Activated B cell treated with CpG ODN at 0.5 μM for 24 hours (primary cell): Measurements from ENCODE around the gene STX16. TPM values are rescaled to one million over a fixed set of nuclear protein-coding genes. Genes with fewer than 3 reads are reported as not detected.

Experiments used
- ATAC-seq: fragments of 200-7000 bp; cut with Tn5 transposase; one replicate; pipeline ENCODE4 v1.10.0; 2021; ENCODE audit warnings: low read depth, mild to moderate bottlenecking, moderate library complexity
- CTCF ChIA-PET: fragments of 350-600 bp; sonication (Branson Sonifier 250); formaldehyde crosslinking; loops from one replicate; lab custom pipeline; 2021; ENCODE audit warnings: antibody characterized with exemption; lab: Charles Lee
- POLR2A ChIA-PET: fragments of 350-600 bp; sonication (Branson Sonifier 250); formaldehyde crosslinking; loops from one replicate; lab custom pipeline; 2021; ENCODE audit warnings: antibody characterized with exemption; lab: Charles Lee
- DNase-seq: peaks from one replicate; pipeline ENCODE4 v3.0.0; 2022
- H3K27ac Mint-ChIP-seq: one replicate; pipeline ENCODE4 v1.8.0; 2020; ENCODE audit warnings: mixed read lengths
- H3K27me3 Mint-ChIP-seq: one replicate; pipeline ENCODE4 v1.8.0; 2021; ENCODE audit warnings: mixed read lengths
- H3K36me3 Mint-ChIP-seq: one replicate; pipeline ENCODE4 v1.8.0; 2021; ENCODE audit warnings: low read depth, mixed read lengths
- H3K4me1 Mint-ChIP-seq: one replicate; pipeline ENCODE4 v1.8.0; 2021; ENCODE audit warnings: mixed read lengths
- H3K4me3 Mint-ChIP-seq: one replicate; pipeline ENCODE4 v1.8.0; 2020; ENCODE audit warnings: mild to moderate bottlenecking, mixed read lengths
- H3K9me3 Mint-ChIP-seq: one replicate; pipeline ENCODE4 v1.8.0; 2020; ENCODE audit warnings: mixed read lengths
- intact Hi-C: fragments of 100-400 bp; cut with micrococcal nuclease; formaldehyde crosslinking; loops from one replicate; pipeline ENCODE4 v1.15.1; 2024
- total RNA-seq: library from RNA; stranded (reverse); gene quantifications from 2 replicates; pipeline ENCODE4 v1.2.3, GENCODE V29; 2022
- TF ChIP-seq, protein P1 (sequence below): fragments of 200-600 bp; IDR thresholded peaks from one replicate; pipeline ENCODE4 v1.8.0; 2022; ENCODE audit warnings: antibody characterized with exemption, mild to moderate bottlenecking

The STX16 gene
- total RNA-seq, 1 donor from 2014 or later: 77.4 TPM

DNA sequence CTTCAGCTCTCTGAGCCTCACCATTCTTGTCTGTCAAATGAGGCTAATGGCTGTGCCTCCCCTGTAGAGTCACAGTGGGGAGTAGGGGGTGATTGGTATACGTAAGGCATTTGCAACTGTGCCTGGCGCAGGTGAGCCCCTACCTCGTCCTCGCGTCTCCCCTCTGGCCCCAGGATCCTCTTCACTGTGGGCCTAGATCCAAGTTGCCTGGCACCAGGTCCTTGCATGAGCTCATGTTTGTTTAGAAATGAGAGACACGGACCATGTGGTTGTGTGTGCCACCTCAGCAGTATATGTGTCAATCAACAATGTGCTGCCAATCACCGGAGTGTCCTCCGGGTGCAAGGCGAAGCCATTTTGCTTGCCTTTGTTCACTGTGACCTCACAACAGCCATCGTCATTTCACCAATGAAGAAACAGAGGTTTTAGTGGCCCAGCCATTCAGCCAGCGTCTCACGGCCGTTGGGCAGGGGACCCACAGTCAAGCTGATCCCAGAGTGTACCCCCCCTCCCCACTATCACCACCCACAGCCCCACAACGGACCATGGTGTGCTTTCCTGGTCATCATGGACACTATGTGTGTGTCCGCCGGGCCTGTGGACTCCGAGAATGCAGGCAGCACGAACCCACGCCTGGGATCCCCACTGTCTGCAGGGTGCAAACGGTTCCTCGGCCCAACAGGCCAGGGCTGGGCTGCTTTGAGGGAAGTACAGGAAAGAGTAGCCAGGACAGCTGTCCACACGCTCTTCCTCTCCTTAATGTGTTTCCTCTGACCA lies 35.9 kb upstream of the STX16 start:
- intact Hi-C loops: no loop called here
- H3K9me3 Mint-ChIP-seq: peaks cover 3% of the 10 kb centered on the region
- no peak overlapping the region for H3K27ac Mint-ChIP-seq
- POLR2A ChIA-PET: no interaction called here
- H3K4me1 Mint-ChIP-seq: no peaks in the 10 kb centered on the region
- ATAC-seq (no peak), DNase-seq (no peak)
- H3K36me3 Mint-ChIP-seq: no peaks in the 10 kb centered on the region
- CTCF ChIA-PET: no interaction called here
- H3K27me3 Mint-ChIP-seq: peaks cover 19% of the 10 kb centered on the region
- H3K4me3 Mint-ChIP-seq: no peak overlapping the region
- TF ChIP-seq, protein P1, sequence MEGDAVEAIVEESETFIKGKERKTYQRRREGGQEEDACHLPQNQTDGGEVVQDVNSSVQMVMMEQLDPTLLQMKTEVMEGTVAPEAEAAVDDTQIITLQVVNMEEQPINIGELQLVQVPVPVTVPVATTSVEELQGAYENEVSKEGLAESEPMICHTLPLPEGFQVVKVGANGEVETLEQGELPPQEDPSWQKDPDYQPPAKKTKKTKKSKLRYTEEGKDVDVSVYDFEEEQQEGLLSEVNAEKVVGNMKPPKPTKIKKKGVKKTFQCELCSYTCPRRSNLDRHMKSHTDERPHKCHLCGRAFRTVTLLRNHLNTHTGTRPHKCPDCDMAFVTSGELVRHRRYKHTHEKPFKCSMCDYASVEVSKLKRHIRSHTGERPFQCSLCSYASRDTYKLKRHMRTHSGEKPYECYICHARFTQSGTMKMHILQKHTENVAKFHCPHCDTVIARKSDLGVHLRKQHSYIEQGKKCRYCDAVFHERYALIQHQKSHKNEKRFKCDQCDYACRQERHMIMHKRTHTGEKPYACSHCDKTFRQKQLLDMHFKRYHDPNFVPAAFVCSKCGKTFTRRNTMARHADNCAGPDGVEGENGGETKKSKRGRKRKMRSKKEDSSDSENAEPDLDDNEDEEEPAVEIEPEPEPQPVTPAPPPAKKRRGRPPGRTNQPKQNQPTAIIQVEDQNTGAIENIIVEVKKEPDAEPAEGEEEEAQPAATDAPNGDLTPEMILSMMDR: no peak

DNA sequence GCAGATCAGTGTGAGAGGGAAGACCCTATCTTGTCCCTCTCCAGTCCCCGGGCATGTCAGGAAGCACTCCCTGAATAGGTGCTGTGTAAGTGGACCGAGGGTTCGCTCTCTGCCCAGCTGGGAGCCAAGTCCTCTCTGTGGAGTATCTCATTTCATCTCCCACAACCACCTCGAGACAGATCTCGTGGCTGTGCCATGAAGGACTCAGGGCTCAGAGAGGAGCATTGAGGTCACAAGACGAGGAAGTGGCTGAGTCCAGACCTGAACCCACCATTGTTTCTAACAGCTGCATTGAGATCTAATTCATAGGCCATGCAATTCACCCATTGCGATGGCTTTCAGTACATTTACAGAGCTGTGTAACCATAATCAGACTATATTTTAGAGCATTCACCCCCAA lies 34.7 kb upstream of the STX16 start:
- no peak for ATAC-seq
- peaks cover 22% of the 10 kb centered on the region for H3K27me3 Mint-ChIP-seq
- CTCF ChIA-PET: no interaction called here

DNA sequence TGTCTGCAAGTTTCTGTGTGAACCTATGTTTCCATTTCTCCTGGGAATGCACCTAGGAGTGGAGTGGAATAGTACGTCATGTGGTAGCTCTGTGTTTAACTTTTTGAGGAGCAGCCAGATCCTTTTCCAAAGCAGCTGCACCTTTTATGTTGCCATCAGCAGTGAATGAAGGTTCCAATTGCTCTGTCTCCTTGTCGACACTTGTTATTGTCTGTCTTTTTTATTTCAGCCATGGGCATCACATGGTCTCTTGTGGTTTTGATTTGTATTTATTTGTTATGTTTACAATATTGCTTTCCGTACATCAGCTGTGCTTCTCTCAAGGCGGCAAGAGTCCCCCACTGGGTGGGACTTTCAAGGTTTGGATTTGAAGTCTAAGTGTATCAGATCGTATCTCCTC lies 33.9 kb upstream of the STX16 start:
- DNase-seq (no peak), ATAC-seq (no peak)
- TF ChIP-seq, protein P1: no peak
- POLR2A ChIA-PET: no interaction called here
- Mint-ChIP-seq H3K4me1 (no peaks in the 10 kb centered on the region), H3K27ac (no peak overlapping the region), H3K9me3 (peaks cover 3% of the 10 kb centered on the region), H3K36me3 (no peaks in the 10 kb centered on the region), H3K27me3 (peaks cover 27% of the 10 kb centered on the region), H3K4me3 (no peak overlapping the region)
- CTCF ChIA-PET: no interaction called here
- intact Hi-C loops: no loop called here

More for the DNA sequence above, 34.7 kb upstream of the STX16 start:
- Mint-ChIP-seq H3K27ac (no peak overlapping the region), H3K4me3 (no peak overlapping the region), H3K9me3 (peaks cover 3% of the 10 kb centered on the region), H3K4me1 (no peaks in the 10 kb centered on the region), H3K36me3 (no peaks in the 10 kb centered on the region)
- no peak for DNase-seq
- TF ChIP-seq, protein P1: no peak
- intact Hi-C loops: no loop called here
- POLR2A ChIA-PET: no interaction called here

DNA sequence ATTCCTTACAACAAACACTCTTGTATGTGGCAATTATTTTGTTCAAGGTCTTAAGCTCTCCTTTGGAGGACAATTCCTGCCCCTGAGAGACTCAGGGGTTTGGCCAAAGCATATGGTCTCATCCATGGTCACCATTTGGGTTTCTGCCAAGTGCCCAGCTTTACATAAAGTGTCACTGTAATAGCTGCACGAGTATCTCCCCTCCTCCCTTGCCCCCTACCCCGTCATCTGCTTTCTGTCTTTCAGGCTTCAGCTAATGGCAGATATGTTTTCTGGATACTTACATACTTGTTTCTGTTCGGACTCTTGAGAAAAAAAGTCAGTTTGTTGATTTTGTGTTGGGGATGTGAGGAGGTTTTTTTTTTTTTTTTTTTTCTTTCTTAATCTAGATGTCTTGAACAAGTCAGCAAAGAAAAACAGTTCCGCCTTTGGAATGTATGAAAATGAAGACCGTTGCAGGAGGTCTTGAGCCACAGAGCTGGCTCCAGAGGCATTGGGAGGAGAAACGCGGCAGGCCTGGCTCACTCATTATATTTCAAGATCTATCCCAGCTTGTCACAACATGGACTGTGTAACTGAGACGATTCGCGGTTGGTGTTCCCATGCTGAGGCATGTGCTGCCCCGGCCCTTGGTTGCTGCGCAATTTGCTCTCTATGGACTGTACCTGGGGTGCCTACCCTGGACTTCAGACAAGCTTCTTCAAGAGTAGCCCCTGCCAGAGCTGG lies 32.6 kb upstream of the STX16 start:
- peaks cover 27% of the 10 kb centered on the region for H3K27me3 Mint-ChIP-seq
- no peak overlapping the region for H3K27ac Mint-ChIP-seq
- TF ChIP-seq, protein P1: no peak
- H3K4me1 Mint-ChIP-seq: no peaks in the 10 kb centered on the region
- no peak overlapping the region for H3K4me3 Mint-ChIP-seq
- DNase-seq (no peak), ATAC-seq (no peak)
- peaks cover 3% of the 10 kb centered on the region for H3K9me3 Mint-ChIP-seq
- ChIA-PET CTCF (no interaction called here), POLR2A (interaction anchor here (0.6 kb wide), 1 partner anchor 72 kb away, joined by 11 read pairs; no protein-coding TSS in a partner anchor)
- intact Hi-C loops: no loop called here
- H3K36me3 Mint-ChIP-seq: no peaks in the 10 kb centered on the region

DNA sequence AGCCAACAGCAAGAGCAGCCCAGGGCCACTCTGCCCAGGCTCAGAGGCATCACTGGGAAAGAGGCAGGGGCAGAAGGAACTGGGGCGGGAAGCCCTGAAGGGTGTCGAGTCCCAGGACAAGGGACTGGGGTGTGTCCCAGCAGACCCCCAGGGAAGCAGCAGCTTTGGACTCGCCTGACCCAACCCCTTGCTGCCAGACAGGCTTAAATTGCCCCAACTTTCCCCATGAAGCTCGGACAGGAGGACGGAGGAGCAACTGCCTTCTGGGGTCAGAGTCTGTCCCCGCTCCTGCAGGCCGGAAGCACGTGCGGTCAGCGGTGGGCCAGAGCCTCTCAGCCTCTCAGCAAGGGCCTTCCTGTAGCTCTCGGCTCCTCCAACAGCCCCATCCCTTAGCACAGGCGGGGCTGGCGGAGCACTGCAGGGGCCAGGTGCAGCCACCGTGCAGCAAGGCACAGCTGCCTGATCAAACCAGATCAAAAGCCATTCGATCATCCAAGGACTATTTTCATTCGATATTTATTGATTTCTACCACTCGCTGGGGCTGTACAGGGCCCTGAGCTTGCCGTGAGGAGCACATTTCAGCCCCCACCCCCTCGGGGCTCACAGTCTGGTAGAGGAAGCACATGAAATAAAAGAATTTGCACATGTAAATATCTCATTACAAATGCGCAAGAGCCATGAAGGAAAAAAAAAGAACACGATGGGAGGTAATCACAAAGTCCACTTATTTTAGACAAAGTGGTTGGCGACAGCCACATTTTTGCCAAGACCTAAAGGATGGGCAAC lies 31.8 kb upstream of the STX16 start:
- peaks cover 25% of the 10 kb centered on the region for H3K27me3 Mint-ChIP-seq

More for the DNA sequence above, 31.8 kb upstream of the STX16 start:
- DNase-seq (no peak), ATAC-seq (no peak)
- Mint-ChIP-seq H3K4me1 (no peaks in the 10 kb centered on the region), H3K4me3 (no peak overlapping the region), H3K27ac (no peak overlapping the region), H3K36me3 (no peaks in the 10 kb centered on the region), H3K9me3 (peaks cover 3% of the 10 kb centered on the region)
- intact Hi-C loops: no loop called here
- TF ChIP-seq, protein P1: no peak
- ChIA-PET CTCF (no interaction called here), POLR2A (no interaction called here)
